Duodenal mucosa (tissue), 2 donors: ENCODE results near the gene OSTF1.

Experiments
- H3K27ac ChIP-seq: one replicate; pipeline ENCODE4 v1.7.0; 2013; ENCODE audit warnings: low read depth, low read length
- H3K27me3 ChIP-seq, 2 donors: one replicate each; pipeline ENCODE4 v1.7.0; 2013; ENCODE audit warnings: low read length in 2 of 2, control low read depth in 1 of 2; ENCODE audit not compliant: insufficient read depth in 2 of 2, control insufficient read depth in 1 of 2
- H3K36me3 ChIP-seq, 2 donors: one replicate each; pipeline ENCODE4 v1.7.0; 2013; ENCODE audit warnings: low read length in 2 of 2, control low read depth in 1 of 2; ENCODE audit not compliant: insufficient read depth in 2 of 2, control insufficient read depth in 1 of 2
- H3K4me1 ChIP-seq, 2 donors: one replicate each; pipeline ENCODE4 v1.7.0; 2013; ENCODE audit warnings: low read length in 2 of 2, control low read depth in 1 of 2; ENCODE audit not compliant: insufficient read depth in 2 of 2, control insufficient read depth in 1 of 2
- H3K4me3 ChIP-seq, 2 donors: one replicate each; pipeline ENCODE4 v1.7.0; 2013; ENCODE audit warnings: low read length in 2 of 2, low read depth in 1 of 2
- H3K9ac ChIP-seq, 2 donors: one replicate each; pipeline ENCODE4 v1.7.0; 2013; ENCODE audit warnings: low read length in 2 of 2, low read depth in 1 of 2
- H3K9me3 ChIP-seq, 2 donors: one replicate each; pipeline ENCODE4 v1.7.0; 2013; ENCODE audit warnings: low read length in 2 of 2, control low read depth in 1 of 2; ENCODE audit not compliant: control insufficient read depth in 1 of 2

OSTF1 gene

GRCh38 chr9:75133396-75133795 is 45.1 kb downstream of the OSTF1 start:
- Histone ChIP-seq H3K9ac (no peak overlapping the region), H3K9me3 (no peaks in the 10 kb centered on the region), H3K27ac (no peak overlapping the region), H3K4me3 (no peak overlapping the region), H3K27me3 (no peaks in the 10 kb centered on the region), H3K36me3 (peaks cover 25 to 64% of the 10 kb centered on the region in 2 donors), H3K4me1 (no peaks in the 10 kb centered on the region)

GRCh38 chr9:75134495-75134894 is 46.2 kb downstream of the OSTF1 start:
- H3K36me3 ChIP-seq: peaks cover 25 to 60% of the 10 kb centered on the region in 2 donors
- no peak overlapping the region for H3K9ac ChIP-seq
- no peaks in the 10 kb centered on the region for H3K9me3 ChIP-seq
- no peak overlapping the region for H3K4me3 ChIP-seq
- H3K27me3 ChIP-seq: no peaks in the 10 kb centered on the region
- no peaks in the 10 kb centered on the region for H3K4me1 ChIP-seq
- no peak overlapping the region for H3K27ac ChIP-seq

GRCh38 chr9:75138260-75139040 is 50.1 kb downstream of the OSTF1 start:
- H3K9me3 ChIP-seq: no peaks in the 10 kb centered on the region
- peaks cover 18 to 44% of the 10 kb centered on the region in 2 donors for H3K36me3 ChIP-seq
- no peak overlapping the region for H3K27ac ChIP-seq
- H3K27me3 ChIP-seq: no peaks in the 10 kb centered on the region
- H3K4me3 ChIP-seq: no peak overlapping the region
- peaks cover 0 to 5% of the 10 kb centered on the region in 2 donors for H3K4me1 ChIP-seq
- H3K9ac ChIP-seq: no peak overlapping the region

GRCh38 chr9:75139201-75139600 is 50.9 kb downstream of the OSTF1 start:
- Histone ChIP-seq H3K27ac (no peak overlapping the region), H3K4me3 (no peak overlapping the region), H3K9me3 (peaks cover 2 to 4% of the 10 kb centered on the region in 2 donors), H3K4me1 (peaks cover 0 to 5% of the 10 kb centered on the region in 2 donors), H3K27me3 (no peaks in the 10 kb centered on the region), H3K36me3 (peaks cover 25 to 50% of the 10 kb centered on the region in 2 donors), H3K9ac (no peak overlapping the region)

GRCh38 chr9:75140261-75140660 is 51.9 kb downstream of the OSTF1 start:
- H3K9me3 ChIP-seq: peaks cover 5 to 7% of the 10 kb centered on the region in 2 donors
- peaks cover 30 to 58% of the 10 kb centered on the region in 2 donors for H3K36me3 ChIP-seq
- H3K9ac ChIP-seq: no peak overlapping the region
- H3K4me3 ChIP-seq: no peak overlapping the region
- peaks cover 0 to 5% of the 10 kb centered on the region in 2 donors for H3K4me1 ChIP-seq
- no peaks in the 10 kb centered on the region for H3K27me3 ChIP-seq
- no peak overlapping the region for H3K27ac ChIP-seq

GRCh38 chr9:75142202-75142601 is 53.9 kb downstream of the OSTF1 start:
- Histone ChIP-seq H3K4me3 (no peak overlapping the region), H3K4me1 (peaks cover 0 to 5% of the 10 kb centered on the region in 2 donors), H3K27me3 (no peaks in the 10 kb centered on the region), H3K27ac (no peak overlapping the region), H3K9ac (no peak overlapping the region), H3K36me3 (peaks cover 25 to 45% of the 10 kb centered on the region in 2 donors), H3K9me3 (peaks cover 5 to 7% of the 10 kb centered on the region in 2 donors)

- Histone ChIP-seq H3K9ac (no peak overlapping the region), H3K4me1 (peaks cover 7 to 8% of the 10 kb centered on the region in 2 donors), H3K36me3 (peaks cover 16 to 47% of the 10 kb centered on the region in 2 donors), H3K9me3 (peaks cover 5 to 7% of the 10 kb centered on the region in 2 donors), H3K27me3 (no peaks in the 10 kb centered on the region), H3K27ac (no peak overlapping the region), H3K4me3 (no peak overlapping the region)
Observed at GRCh38 chr9:75146229-75146628, 57.9 kb downstream of the OSTF1 start.

- Histone ChIP-seq H3K9ac (no peak overlapping the region), H3K9me3 (peaks cover 5 to 7% of the 10 kb centered on the region in 2 donors), H3K27me3 (no peaks in the 10 kb centered on the region), H3K4me3 (no peak overlapping the region), H3K27ac (no peak overlapping the region), H3K36me3 (peaks cover 13 to 41% of the 10 kb centered on the region in 2 donors), H3K4me1 (peaks cover 4 to 7% of the 10 kb centered on the region in 2 donors)
Observed at GRCh38 chr9:75147638-75148037, 59.3 kb downstream of the OSTF1 start.

GRCh38 chr9:75148561-75148960 is 60.2 kb downstream of the OSTF1 start:
- H3K27ac ChIP-seq: no peak overlapping the region

GRCh38 chr9:75149841-75150241 is 61.5 kb downstream of the OSTF1 start:
- no peak overlapping the region for H3K4me3 ChIP-seq
- H3K9me3 ChIP-seq: no peaks in the 10 kb centered on the region
- peaks cover 5 to 23% of the 10 kb centered on the region in 2 donors for H3K36me3 ChIP-seq
- H3K4me1 ChIP-seq: peaks cover 4 to 7% of the 10 kb centered on the region in 2 donors
- H3K9ac ChIP-seq: no peak overlapping the region
- no peaks in the 10 kb centered on the region for H3K27me3 ChIP-seq
- no peak overlapping the region for H3K27ac ChIP-seq

More at GRCh38 chr9:75148561-75148960, 60.2 kb downstream of the OSTF1 start:
- Histone ChIP-seq H3K4me1 (peaks cover 4 to 7% of the 10 kb centered on the region in 2 donors), H3K27me3 (no peaks in the 10 kb centered on the region), H3K4me3 (no peak overlapping the region), H3K36me3 (peaks cover 12 to 35% of the 10 kb centered on the region in 2 donors), H3K9ac (no peak overlapping the region), H3K9me3 (peaks cover 5 to 7% of the 10 kb centered on the region in 2 donors)
